HepG2 (cell line): Measurements from ENCODE around the gene DAB2. TPM values are rescaled to one million over a fixed set of nuclear protein-coding genes. Genes with fewer than 3 reads are reported as not detected.
A peak's percentile ranks its signal among the peaks of the same experiment; 100 is the strongest.

Experiments used
- GABPA ChIP-seq, 2 experiments: IDR thresholded peaks; 2 replicates each; pipeline ENCODE4 v1.6.1; 2011 to 2016; ENCODE audit warnings: low read depth in 2 of 2, low read length in 1 of 2, missing biosample characterization in 1 of 2, missing genetic modification characterization in 1 of 2
- KDM1A ChIP-seq: IDR thresholded peaks from 2 replicates; pipeline ENCODE4 v1.6.1; 2016; ENCODE audit warnings: missing compliant biosample characterization
- PHB2 ChIP-seq: fragments of 450-650 bp; IDR thresholded peaks from 2 replicates; pipeline ENCODE4 v1.6.1; 2018; ENCODE audit not compliant: partially characterized antibody
- RFXANK ChIP-seq: IDR thresholded peaks from 2 replicates; pipeline ENCODE4 v1.6.1; 2016
- RNF2 ChIP-seq: fragments of 450-650 bp; conservative IDR thresholded peaks from 2 replicates; pipeline ENCODE4 v1.6.1; 2016; ENCODE audit warnings: low read depth
- TGIF2 ChIP-seq: IDR thresholded peaks from 2 replicates; pipeline ENCODE4 v1.6.1; 2016; ENCODE audit warnings: control low read depth, missing compliant biosample characterization
- XRCC5 ChIP-seq: fragments of 200-400 bp; formaldehyde crosslinking; optimal IDR thresholded peaks from 2 replicates; pipeline ENCODE3; 2017; ENCODE audit warnings: mild to moderate bottlenecking, low read length
- YEATS4 ChIP-seq: sonication (generic); formaldehyde crosslinking; IDR thresholded peaks from 2 replicates; pipeline ENCODE4 v1.4.0; 2020; ENCODE audit warnings: missing genetic modification reagents, borderline replicate concordance
- ZNF232 ChIP-seq: sonication (generic); formaldehyde crosslinking; IDR thresholded peaks from 2 replicates; pipeline ENCODE4 v1.4.0; 2020; ENCODE audit warnings: missing genetic modification reagents, borderline replicate concordance
- ZNF563 ChIP-seq: sonication (generic); formaldehyde crosslinking; IDR thresholded peaks from 2 replicates; pipeline ENCODE4 v1.8.0; 2022; ENCODE audit warnings: mild to moderate bottlenecking, moderate library complexity, missing genetic modification reagents
- ZSCAN9 ChIP-seq: IDR thresholded peaks from 2 replicates; pipeline ENCODE4 v1.6.1; 2016; ENCODE audit warnings: borderline replicate concordance
- polyA plus RNA-seq, 8 experiments: library from polyadenylated mRNA; depleted of rRNA in 3 of 8; stranded (reverse) in 7 of 8; unstranded in 1 of 8; fragments of >200 nt; fragmentation: Illumina TruSeq in 4 of 8; extraction: Trizol in 4 of 8; gene quantifications; 2 replicates each; pipeline versions ENCODE4 v1.2.1 to v1.2.3, GENCODE V29; 2011 to 2016; ENCODE audit warnings: low read depth in 4 of 8, missing spikeins in 1 of 8, mixed read lengths in 1 of 8; ENCODE audit not compliant: insufficient read depth in 1 of 8
- total RNA-seq, 5 experiments: library from RNA; depleted of rRNA; stranded (reverse); fragments of >200 nt; fragmentation: Illumina TruSeq; extraction: Trizol; gene quantifications; 2 replicates each; pipeline ENCODE4 v1.2.3, GENCODE V29; 2016; ENCODE audit warnings: low read depth in 1 of 5
- TF ChIP-seq, protein P1 (sequence below): sonication (generic); formaldehyde crosslinking; IDR thresholded peaks from 2 replicates; pipeline ENCODE4 v1.4.0; 2020; ENCODE audit warnings: missing genetic modification reagents
- TF ChIP-seq, protein P2 (sequence below): IDR thresholded peaks from 2 replicates; pipeline ENCODE4 v1.6.1; 2016; ENCODE audit warnings: low read depth, borderline replicate concordance
- TF ChIP-seq, protein P3 (sequence below), 2 experiments: sonication (generic) in 1 of 2; formaldehyde crosslinking in 1 of 2; IDR thresholded peaks; 2 replicates each; pipeline versions ENCODE4 v1.4.0 to v1.6.1; 2018 to 2020; ENCODE audit warnings: missing genetic modification reagents in 2 of 2, borderline replicate concordance in 1 of 2, low read depth in 1 of 2, mild to moderate bottlenecking in 1 of 2, missing biosample characterization in 1 of 2
- TF ChIP-seq, protein P4 (sequence below): sonication (generic); formaldehyde crosslinking; conservative IDR thresholded peaks from 2 replicates; pipeline ENCODE4 v1.4.0; 2020; ENCODE audit warnings: missing genetic modification reagents
- TF ChIP-seq, protein P5 (sequence below): sonication (generic); formaldehyde crosslinking; IDR thresholded peaks from 2 replicates; pipeline ENCODE4 v1.4.0; 2020; ENCODE audit warnings: missing genetic modification reagents
- TF ChIP-seq, protein P6 (sequence below): IDR thresholded peaks from 2 replicates; pipeline ENCODE4 v1.4.0; 2020; ENCODE audit warnings: mild to moderate bottlenecking, missing genetic modification reagents

Gene DAB2
- total and polyA plus RNA-seq, 2 of the 13 experiments (the other 11 are each of a cell fraction or from before 2014, with no cell fraction given): 6.4 to 6.5 TPM

DNA sequence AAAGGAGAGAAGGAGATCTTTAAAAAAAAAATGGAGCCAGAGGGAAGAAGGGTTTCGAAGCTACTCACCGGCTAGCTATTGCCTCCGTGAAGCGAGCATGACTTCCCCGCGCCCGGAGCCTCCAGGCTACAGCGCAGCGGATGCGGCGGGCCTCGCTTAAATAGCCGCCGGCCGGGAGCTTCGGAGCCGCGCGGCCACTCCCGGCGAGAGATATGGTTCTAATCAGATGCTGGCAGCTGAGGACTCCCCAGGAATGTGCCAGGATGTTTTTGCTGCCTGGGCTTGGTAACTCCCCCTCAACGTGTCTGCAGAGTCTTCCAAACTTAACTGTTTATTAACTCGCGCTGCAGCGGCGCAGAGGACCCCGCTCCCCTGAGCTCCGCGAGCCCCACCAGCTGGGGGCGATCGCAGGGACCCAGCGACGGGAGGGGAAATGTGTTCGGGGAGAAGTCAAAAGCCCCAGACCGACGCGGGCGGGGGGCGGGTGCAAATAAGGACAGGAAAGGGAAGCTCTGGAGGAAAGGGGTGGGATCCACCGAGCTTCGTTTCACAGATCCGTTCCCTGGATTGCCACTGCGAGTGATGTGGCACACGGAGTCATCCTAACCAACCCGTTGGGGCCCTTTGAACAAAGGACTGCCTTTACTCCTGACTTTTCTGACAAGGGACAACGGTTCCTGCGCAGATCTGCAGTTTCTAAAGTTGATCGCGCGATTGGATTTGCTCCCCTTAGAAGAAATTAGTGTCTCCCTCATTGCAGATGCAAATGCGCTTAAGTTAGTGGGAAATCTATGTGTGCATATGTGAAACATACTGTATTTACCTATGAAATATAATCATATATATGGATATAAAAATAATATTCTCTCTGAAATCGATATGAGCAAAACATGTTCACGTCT lies at the start of gene DAB2 (continued):
- TF ChIP-seq, protein P1, sequence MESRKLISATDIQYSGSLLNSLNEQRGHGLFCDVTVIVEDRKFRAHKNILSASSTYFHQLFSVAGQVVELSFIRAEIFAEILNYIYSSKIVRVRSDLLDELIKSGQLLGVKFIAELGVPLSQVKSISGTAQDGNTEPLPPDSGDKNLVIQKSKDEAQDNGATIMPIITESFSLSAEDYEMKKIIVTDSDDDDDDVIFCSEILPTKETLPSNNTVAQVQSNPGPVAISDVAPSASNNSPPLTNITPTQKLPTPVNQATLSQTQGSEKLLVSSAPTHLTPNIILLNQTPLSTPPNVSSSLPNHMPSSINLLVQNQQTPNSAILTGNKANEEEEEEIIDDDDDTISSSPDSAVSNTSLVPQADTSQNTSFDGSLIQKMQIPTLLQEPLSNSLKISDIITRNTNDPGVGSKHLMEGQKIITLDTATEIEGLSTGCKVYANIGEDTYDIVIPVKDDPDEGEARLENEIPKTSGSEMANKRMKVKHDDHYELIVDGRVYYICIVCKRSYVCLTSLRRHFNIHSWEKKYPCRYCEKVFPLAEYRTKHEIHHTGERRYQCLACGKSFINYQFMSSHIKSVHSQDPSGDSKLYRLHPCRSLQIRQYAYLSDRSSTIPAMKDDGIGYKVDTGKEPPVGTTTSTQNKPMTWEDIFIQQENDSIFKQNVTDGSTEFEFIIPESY (CRISPR knock-in tag): no peak
- TF ChIP-seq GABPA (IDR thresholded peaks at IDR 0.05; ENCODE audit: low read depth, low read length): 0 out of 2 replicates have a peak, but pooled peaks have one; percentile 22
- peak; percentile 52 for TF ChIP-seq GABPA (CRISPR knock-in tag; IDR thresholded peaks at IDR 0.05; ENCODE audit: low read depth)
- peak; percentile 50; the same call in 1 of the 2 replicates for TF ChIP-seq ZSCAN9 (CRISPR knock-in tag)
- TF ChIP-seq, protein P2, sequence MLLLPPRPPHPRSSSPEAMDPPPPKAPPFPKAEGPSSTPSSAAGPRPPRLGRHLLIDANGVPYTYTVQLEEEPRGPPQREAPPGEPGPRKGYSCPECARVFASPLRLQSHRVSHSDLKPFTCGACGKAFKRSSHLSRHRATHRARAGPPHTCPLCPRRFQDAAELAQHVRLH (CRISPR knock-in tag): peak; percentile 48; the same call in 1 of the 2 replicates
- TF ChIP-seq, protein P3, sequence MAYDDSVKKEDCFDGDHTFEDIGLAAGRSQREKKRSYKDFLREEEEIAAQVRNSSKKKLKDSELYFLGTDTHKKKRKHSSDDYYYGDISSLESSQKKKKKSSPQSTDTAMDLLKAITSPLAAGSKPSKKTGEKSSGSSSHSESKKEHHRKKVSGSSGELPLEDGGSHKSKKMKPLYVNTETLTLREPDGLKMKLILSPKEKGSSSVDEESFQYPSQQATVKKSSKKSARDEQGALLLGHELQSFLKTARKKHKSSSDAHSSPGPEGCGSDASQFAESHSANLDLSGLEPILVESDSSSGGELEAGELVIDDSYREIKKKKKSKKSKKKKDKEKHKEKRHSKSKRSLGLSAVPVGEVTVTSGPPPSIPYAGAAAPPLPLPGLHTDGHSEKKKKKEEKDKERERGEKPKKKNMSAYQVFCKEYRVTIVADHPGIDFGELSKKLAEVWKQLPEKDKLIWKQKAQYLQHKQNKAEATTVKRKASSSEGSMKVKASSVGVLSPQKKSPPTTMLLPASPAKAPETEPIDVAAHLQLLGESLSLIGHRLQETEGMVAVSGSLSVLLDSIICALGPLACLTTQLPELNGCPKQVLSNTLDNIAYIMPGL (CRISPR knock-in tag; IDR thresholded peaks at IDR 0.05; ENCODE audit: borderline replicate concordance in 1 of 2, low read depth in 1 of 2): peak; percentile 76 to 83
- TF ChIP-seq, protein P4, sequence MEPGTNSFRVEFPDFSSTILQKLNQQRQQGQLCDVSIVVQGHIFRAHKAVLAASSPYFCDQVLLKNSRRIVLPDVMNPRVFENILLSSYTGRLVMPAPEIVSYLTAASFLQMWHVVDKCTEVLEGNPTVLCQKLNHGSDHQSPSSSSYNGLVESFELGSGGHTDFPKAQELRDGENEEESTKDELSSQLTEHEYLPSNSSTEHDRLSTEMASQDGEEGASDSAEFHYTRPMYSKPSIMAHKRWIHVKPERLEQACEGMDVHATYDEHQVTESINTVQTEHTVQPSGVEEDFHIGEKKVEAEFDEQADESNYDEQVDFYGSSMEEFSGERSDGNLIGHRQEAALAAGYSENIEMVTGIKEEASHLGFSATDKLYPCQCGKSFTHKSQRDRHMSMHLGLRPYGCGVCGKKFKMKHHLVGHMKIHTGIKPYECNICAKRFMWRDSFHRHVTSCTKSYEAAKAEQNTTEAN (CRISPR knock-in tag): 0 out of 2 replicates have a peak, but pooled peaks have one; percentile 41
- TF ChIP-seq, protein P5, sequence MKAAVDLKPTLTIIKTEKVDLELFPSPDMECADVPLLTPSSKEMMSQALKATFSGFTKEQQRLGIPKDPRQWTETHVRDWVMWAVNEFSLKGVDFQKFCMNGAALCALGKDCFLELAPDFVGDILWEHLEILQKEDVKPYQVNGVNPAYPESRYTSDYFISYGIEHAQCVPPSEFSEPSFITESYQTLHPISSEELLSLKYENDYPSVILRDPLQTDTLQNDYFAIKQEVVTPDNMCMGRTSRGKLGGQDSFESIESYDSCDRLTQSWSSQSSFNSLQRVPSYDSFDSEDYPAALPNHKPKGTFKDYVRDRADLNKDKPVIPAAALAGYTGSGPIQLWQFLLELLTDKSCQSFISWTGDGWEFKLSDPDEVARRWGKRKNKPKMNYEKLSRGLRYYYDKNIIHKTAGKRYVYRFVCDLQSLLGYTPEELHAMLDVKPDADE (CRISPR knock-in tag): no peak
- TF ChIP-seq PHB2: no peak
- 0 out of 2 replicates have a peak, but pooled peaks have one; percentile 69 for TF ChIP-seq ZNF232 (CRISPR knock-in tag)
- TF ChIP-seq ZNF563: no peak; the same call in 1 of the 2 replicates
- peak; percentile 67 for TF ChIP-seq XRCC5
- 0 out of 2 replicates have a peak, but pooled peaks have one; percentile 27 for TF ChIP-seq RNF2
- 0 out of 2 replicates have a peak, but pooled peaks have one; percentile 71 for TF ChIP-seq RFXANK (CRISPR knock-in tag)
- TF ChIP-seq, protein P6, sequence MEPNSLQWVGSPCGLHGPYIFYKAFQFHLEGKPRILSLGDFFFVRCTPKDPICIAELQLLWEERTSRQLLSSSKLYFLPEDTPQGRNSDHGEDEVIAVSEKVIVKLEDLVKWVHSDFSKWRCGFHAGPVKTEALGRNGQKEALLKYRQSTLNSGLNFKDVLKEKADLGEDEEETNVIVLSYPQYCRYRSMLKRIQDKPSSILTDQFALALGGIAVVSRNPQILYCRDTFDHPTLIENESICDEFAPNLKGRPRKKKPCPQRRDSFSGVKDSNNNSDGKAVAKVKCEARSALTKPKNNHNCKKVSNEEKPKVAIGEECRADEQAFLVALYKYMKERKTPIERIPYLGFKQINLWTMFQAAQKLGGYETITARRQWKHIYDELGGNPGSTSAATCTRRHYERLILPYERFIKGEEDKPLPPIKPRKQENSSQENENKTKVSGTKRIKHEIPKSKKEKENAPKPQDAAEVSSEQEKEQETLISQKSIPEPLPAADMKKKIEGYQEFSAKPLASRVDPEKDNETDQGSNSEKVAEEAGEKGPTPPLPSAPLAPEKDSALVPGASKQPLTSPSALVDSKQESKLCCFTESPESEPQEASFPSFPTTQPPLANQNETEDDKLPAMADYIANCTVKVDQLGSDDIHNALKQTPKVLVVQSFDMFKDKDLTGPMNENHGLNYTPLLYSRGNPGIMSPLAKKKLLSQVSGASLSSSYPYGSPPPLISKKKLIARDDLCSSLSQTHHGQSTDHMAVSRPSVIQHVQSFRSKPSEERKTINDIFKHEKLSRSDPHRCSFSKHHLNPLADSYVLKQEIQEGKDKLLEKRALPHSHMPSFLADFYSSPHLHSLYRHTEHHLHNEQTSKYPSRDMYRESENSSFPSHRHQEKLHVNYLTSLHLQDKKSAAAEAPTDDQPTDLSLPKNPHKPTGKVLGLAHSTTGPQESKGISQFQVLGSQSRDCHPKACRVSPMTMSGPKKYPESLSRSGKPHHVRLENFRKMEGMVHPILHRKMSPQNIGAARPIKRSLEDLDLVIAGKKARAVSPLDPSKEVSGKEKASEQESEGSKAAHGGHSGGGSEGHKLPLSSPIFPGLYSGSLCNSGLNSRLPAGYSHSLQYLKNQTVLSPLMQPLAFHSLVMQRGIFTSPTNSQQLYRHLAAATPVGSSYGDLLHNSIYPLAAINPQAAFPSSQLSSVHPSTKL (CRISPR knock-in tag): peak; percentile 49
- TF ChIP-seq KDM1A: 0 out of 2 replicates have a peak, but pooled peaks have one; percentile 37
- TF ChIP-seq TGIF2 (CRISPR knock-in tag): peak; percentile 45; the same call in 1 of the 2 replicates
- peak; percentile 53; the same call in 1 of the 2 replicates for TF ChIP-seq YEATS4 (CRISPR knock-in tag)
